ENCODE data around the gene CDK14.
"Not testable (repeated sequence)": the region's sequence is repeated elsewhere in the genome, so short reads cannot be mapped to it uniquely, and the experiment has no call there.

Gene CDK14

DNA sequence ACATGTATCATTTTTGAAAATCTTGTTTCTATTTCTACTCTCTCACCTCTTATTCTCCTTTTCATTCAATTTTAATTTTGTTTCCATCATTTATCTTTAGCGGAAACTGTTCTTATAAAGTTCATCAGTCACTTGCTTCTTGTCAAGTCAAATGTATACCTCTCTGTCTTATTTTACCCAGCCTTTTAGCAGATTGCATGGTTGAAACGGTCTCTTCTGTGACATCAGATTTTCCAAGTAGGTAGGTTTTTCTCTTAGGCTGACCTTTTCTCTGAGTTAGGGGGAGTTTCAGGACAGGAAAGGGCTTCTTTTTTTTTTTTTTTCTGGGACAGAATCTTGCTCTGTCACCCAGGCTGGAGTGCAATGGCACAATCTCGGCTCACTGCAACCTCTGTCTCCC, 195.5 kb downstream of the CDK14 start:
- Histone ChIP-seq H3K4me3 (ENCODE audit: low read depth, low read length) (no peak overlapping the region), H3K36me3 (ENCODE audit: control insufficient read depth, insufficient read depth, low read length) (peaks cover 4% of the 10 kb centered on the region; the same call in 1 of the 2 replicates), H3K9ac (ENCODE audit: low read depth, low read length) (no peak overlapping the region), H3K27me3 (ENCODE audit: control insufficient read depth, insufficient read depth, low read length) (no peaks in the 10 kb centered on the region), H3K27ac (ENCODE audit: low read depth, low read length) (no peak overlapping the region), H3K9me3 (ENCODE audit: control insufficient read depth, insufficient read depth, low read length) (peaks cover 13% of the 10 kb centered on the region), H3K4me1 (ENCODE audit: control insufficient read depth, insufficient read depth, low read length) (no peaks in the 10 kb centered on the region)

DNA sequence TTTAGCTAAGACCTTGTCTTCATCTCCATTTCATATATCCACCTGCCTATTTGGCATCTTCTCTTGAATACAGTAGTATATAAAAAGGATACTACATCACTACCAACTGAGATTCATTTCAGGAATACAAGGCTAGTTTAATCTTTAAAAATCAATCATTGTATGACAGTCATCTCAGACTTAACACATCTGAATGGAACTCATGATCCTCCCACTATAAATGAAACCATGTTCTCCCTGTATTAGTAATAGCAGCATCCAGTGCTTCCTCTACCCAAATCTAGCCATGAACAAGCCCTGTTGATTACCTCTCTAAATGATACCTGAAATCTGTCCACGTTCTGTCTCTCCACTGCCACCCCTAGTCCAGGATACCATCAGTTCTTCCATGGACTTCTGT, 196.2 kb downstream of the CDK14 start:
- no peak overlapping the region for H3K4me3 ChIP-seq (ENCODE audit: low read depth, low read length)
- H3K36me3 ChIP-seq (ENCODE audit: control insufficient read depth, insufficient read depth, low read length), result peaks cover 4% of the 10 kb centered on the region; the same call in 1 of the 2 replicates
- no peaks in the 10 kb centered on the region for H3K27me3 ChIP-seq (ENCODE audit: control insufficient read depth, insufficient read depth, low read length)
- H3K9ac ChIP-seq (ENCODE audit: low read depth, low read length), result no peak overlapping the region
- H3K27ac ChIP-seq (ENCODE audit: low read depth, low read length), result no peak overlapping the region
- H3K9me3 ChIP-seq (ENCODE audit: control insufficient read depth, insufficient read depth, low read length), result peaks cover 13% of the 10 kb centered on the region
- no peaks in the 10 kb centered on the region for H3K4me1 ChIP-seq (ENCODE audit: control insufficient read depth, insufficient read depth, low read length)

DNA sequence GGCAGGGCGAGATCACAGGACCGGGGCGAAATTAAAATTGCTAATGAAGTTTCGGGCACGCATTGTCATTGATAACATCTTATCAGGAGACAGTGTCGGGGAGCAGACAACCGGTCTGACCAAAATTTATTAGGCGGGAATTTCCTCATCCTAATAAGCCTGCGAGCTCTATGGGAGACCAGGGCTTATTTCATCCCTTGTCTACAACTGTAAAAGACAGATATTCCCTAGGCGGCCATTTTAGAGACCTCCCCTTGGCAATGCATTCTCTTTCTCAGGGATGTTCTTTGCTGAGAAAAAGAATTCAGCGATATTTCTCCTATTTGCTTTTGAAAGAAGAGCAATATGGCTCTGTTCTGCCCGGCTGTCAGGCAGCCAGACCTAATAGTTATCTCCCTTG, 198.1 kb downstream of the CDK14 start:
- not testable (repeated sequence) for H3K27me3 ChIP-seq (ENCODE audit: control insufficient read depth, insufficient read depth, low read length); H3K4me1 ChIP-seq (ENCODE audit: control insufficient read depth, insufficient read depth, low read length); H3K4me3 ChIP-seq (ENCODE audit: low read depth, low read length); H3K9ac ChIP-seq (ENCODE audit: low read depth, low read length); H3K36me3 ChIP-seq (ENCODE audit: control insufficient read depth, insufficient read depth, low read length); H3K27ac ChIP-seq (ENCODE audit: low read depth, low read length)
- H3K9me3 ChIP-seq (ENCODE audit: control insufficient read depth, insufficient read depth, low read length), result peaks cover 13% of the 10 kb centered on the region

DNA sequence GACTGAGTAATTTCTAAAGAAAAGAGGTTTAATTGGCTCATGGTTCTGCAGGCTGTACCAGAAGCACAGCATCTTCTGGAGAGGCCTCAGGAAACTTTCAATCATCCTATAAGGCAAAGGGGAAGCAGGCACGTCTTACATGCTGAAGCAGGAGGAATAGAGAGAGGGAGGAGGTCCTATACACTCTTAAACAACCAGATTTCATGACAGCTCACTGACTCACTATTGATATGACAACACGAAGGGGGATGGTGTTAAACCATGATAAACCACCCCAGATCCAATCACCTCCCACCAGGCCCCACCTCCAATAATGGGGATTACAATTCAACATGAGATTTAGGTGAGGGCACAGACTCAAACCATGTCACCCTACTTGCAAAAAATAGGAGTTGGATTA, 201.5 kb downstream of the CDK14 start:
- H3K36me3 ChIP-seq (ENCODE audit: control insufficient read depth, insufficient read depth, low read length), result no peaks in the 10 kb centered on the region
- H3K9ac ChIP-seq (ENCODE audit: low read depth, low read length), result no peak overlapping the region
- peaks cover 10% of the 10 kb centered on the region for H3K9me3 ChIP-seq (ENCODE audit: control insufficient read depth, insufficient read depth, low read length)
- H3K4me1 ChIP-seq (ENCODE audit: control insufficient read depth, insufficient read depth, low read length), result no peaks in the 10 kb centered on the region
- H3K4me3 ChIP-seq (ENCODE audit: low read depth, low read length), result no peak overlapping the region
- H3K27me3 ChIP-seq (ENCODE audit: control insufficient read depth, insufficient read depth, low read length), result no peaks in the 10 kb centered on the region
- H3K27ac ChIP-seq (ENCODE audit: low read depth, low read length), result no peak overlapping the region

DNA sequence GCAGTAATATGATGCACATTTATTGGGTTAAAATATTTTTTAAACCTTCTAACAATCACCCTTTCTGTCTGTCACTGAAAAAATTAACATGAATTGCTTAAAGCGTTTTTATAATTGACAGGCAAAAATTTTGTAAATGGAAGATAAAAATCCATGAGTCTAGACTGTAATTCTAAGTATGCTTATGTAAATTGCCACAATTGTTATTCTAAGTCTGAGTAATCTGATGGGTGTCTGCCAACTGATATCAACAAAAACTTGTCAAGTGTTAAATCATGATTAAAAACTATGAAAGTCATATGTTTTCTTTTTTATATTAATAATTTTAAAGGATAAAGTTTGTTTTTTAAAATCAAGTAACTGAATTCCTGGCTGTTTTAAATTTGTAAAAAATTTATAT, 208.2 kb downstream of the CDK14 start:
- no peak overlapping the region for H3K4me3 ChIP-seq (ENCODE audit: low read depth, low read length)
- H3K27me3 ChIP-seq (ENCODE audit: control insufficient read depth, insufficient read depth, low read length), result no peaks in the 10 kb centered on the region
- peaks cover 17% of the 10 kb centered on the region for H3K9me3 ChIP-seq (ENCODE audit: control insufficient read depth, insufficient read depth, low read length)
- no peaks in the 10 kb centered on the region for H3K36me3 ChIP-seq (ENCODE audit: control insufficient read depth, insufficient read depth, low read length)
- H3K9ac ChIP-seq (ENCODE audit: low read depth, low read length), result no peak overlapping the region
- no peaks in the 10 kb centered on the region for H3K4me1 ChIP-seq (ENCODE audit: control insufficient read depth, insufficient read depth, low read length)
- no peak overlapping the region for H3K27ac ChIP-seq (ENCODE audit: low read depth, low read length)

DNA sequence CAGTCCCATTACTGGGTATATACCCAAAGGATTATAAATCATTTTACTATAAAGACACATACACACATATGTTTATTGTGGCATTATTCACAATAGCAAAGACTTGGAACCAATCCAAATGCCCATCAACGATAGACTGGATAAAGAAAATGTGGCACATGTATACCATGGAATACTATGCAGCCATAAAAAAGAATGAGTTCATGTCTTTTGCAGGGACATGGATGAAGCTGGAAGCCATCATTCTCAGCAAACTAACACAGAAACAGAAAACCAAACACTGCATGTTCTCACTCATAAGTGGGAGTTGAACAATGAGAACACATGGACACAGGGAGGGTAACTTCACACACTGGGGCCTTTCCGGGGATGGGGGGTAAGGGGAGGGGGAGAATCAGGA, 219.4 kb downstream of the CDK14 start:
- H3K4me3 ChIP-seq (ENCODE audit: low read depth, low read length); H3K9me3 ChIP-seq (ENCODE audit: control insufficient read depth, insufficient read depth, low read length); H3K27me3 ChIP-seq (ENCODE audit: control insufficient read depth, insufficient read depth, low read length); H3K27ac ChIP-seq (ENCODE audit: low read depth, low read length); H3K9ac ChIP-seq (ENCODE audit: low read depth, low read length); H3K36me3 ChIP-seq (ENCODE audit: control insufficient read depth, insufficient read depth, low read length): not testable (repeated sequence)
- peaks cover 13% of the 10 kb centered on the region for H3K4me1 ChIP-seq (ENCODE audit: control insufficient read depth, insufficient read depth, low read length)

DNA sequence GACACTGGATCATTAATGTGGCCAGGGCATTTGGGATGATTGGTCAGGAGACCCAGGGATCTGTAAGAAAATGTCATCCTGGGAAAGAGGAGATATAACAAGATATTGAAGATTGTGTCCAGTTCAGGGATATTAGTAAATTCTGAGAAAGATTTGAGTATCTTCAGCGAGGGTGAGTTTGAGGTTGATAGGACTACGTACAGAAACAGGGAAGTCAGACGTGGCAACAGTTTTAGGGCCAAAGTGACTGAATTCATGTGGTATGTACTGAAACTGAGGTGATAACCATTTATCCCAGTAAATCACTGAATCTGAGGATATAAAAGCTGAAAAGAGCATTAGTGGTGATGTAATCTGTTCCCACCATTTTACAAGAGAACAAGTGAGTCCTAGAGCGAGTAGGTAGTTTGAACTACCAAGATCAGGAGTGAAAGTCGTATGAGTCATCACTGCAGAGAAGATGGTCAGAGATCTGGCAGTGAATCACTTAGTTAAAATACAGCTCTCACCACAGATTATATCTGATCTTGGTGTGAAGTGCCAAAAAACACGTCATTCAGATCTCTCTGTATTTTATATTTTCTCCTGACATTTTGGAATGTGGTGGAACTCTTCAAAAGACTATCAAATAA, 220.5 kb downstream of the CDK14 start:
- Histone ChIP-seq H3K27ac (ENCODE audit: low read depth, low read length) (no peak overlapping the region), H3K36me3 (ENCODE audit: control insufficient read depth, insufficient read depth, low read length) (no peaks in the 10 kb centered on the region), H3K4me1 (ENCODE audit: control insufficient read depth, insufficient read depth, low read length) (peaks cover 13% of the 10 kb centered on the region), H3K27me3 (ENCODE audit: control insufficient read depth, insufficient read depth, low read length) (no peaks in the 10 kb centered on the region), H3K9ac (ENCODE audit: low read depth, low read length) (no peak overlapping the region), H3K9me3 (ENCODE audit: control insufficient read depth, insufficient read depth, low read length) (no peaks in the 10 kb centered on the region), H3K4me3 (ENCODE audit: low read depth, low read length) (no peak overlapping the region)

DNA sequence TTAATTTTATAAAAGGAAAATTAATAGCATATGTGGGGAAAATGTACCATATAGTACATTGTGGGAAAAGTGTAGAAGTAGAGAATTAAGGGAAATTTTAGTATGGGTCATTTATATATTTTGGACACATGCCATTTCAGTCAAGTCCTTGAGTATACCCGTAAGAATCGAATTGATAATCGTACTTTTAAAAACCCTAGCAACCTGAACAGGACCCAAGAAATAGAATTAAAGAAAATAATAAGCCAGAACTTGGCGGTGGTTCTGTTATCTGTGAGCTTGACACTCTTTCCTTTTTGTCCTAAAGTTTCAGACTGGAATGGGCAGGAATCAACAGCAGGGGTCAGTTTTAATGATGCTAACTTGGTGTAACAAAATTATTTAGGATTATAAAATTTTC, 221.0 kb downstream of the CDK14 start:
- no peaks in the 10 kb centered on the region for H3K9me3 ChIP-seq (ENCODE audit: control insufficient read depth, insufficient read depth, low read length)
- no peaks in the 10 kb centered on the region for H3K36me3 ChIP-seq (ENCODE audit: control insufficient read depth, insufficient read depth, low read length)
- no peak overlapping the region for H3K27ac ChIP-seq (ENCODE audit: low read depth, low read length)
- H3K27me3 ChIP-seq (ENCODE audit: control insufficient read depth, insufficient read depth, low read length), result no peaks in the 10 kb centered on the region
- H3K4me3 ChIP-seq (ENCODE audit: low read depth, low read length), result no peak overlapping the region
- H3K4me1 ChIP-seq (ENCODE audit: control insufficient read depth, insufficient read depth, low read length), result peaks cover 13% of the 10 kb centered on the region
- H3K9ac ChIP-seq (ENCODE audit: low read depth, low read length), result no peak overlapping the region

DNA sequence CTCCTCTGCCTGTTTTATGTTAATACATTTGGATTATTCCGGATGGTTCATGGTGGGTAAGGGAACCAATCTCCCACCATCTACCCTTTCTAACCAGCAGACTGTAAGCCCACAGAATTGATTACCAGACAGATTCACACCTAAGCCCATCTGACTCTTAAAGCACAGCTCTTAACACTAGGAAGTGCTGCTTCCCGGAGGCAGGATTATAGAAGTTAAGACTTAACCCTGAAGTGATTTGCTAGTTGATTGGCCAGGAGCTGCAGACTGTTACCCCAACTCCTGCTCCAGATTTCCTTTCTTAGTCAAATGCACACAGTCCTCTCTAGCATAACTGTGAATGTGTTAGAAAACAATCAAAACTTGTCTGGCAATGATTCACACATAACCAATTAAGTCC, 221.7 kb downstream of the CDK14 start:
- Histone ChIP-seq H3K4me3 (ENCODE audit: low read depth, low read length) (no peak overlapping the region), H3K9ac (ENCODE audit: low read depth, low read length) (no peak overlapping the region), H3K4me1 (ENCODE audit: control insufficient read depth, insufficient read depth, low read length) (peaks cover 13% of the 10 kb centered on the region), H3K27me3 (ENCODE audit: control insufficient read depth, insufficient read depth, low read length) (no peaks in the 10 kb centered on the region), H3K36me3 (ENCODE audit: control insufficient read depth, insufficient read depth, low read length) (no peaks in the 10 kb centered on the region), H3K9me3 (ENCODE audit: control insufficient read depth, insufficient read depth, low read length) (no peaks in the 10 kb centered on the region), H3K27ac (ENCODE audit: low read depth, low read length) (no peak overlapping the region)

DNA sequence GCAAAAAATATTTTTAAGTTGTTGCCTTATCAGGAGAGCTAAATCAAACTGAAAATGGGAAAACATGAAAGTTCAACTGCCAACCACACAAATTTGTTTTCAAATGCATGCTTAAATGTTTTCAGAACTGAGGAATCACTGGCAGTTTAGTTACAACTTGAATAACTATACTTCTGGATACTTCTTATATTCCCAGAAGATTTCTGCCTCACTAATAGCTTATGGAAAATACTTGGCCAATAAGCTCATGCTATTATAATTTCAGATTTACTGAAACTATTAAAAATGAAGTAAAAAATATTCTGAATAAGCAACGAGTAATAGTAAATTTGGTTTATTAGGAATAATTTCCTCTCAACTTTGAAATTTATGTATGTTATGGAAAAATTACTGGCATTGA, 222.2 kb downstream of the CDK14 start:
- Histone ChIP-seq H3K27ac (ENCODE audit: low read depth, low read length) (no peak overlapping the region), H3K4me3 (ENCODE audit: low read depth, low read length) (no peak overlapping the region), H3K27me3 (ENCODE audit: control insufficient read depth, insufficient read depth, low read length) (no peaks in the 10 kb centered on the region), H3K36me3 (ENCODE audit: control insufficient read depth, insufficient read depth, low read length) (no peaks in the 10 kb centered on the region), H3K4me1 (ENCODE audit: control insufficient read depth, insufficient read depth, low read length) (peaks cover 13% of the 10 kb centered on the region), H3K9me3 (ENCODE audit: control insufficient read depth, insufficient read depth, low read length) (no peaks in the 10 kb centered on the region), H3K9ac (ENCODE audit: low read depth, low read length) (no peak overlapping the region)

DNA sequence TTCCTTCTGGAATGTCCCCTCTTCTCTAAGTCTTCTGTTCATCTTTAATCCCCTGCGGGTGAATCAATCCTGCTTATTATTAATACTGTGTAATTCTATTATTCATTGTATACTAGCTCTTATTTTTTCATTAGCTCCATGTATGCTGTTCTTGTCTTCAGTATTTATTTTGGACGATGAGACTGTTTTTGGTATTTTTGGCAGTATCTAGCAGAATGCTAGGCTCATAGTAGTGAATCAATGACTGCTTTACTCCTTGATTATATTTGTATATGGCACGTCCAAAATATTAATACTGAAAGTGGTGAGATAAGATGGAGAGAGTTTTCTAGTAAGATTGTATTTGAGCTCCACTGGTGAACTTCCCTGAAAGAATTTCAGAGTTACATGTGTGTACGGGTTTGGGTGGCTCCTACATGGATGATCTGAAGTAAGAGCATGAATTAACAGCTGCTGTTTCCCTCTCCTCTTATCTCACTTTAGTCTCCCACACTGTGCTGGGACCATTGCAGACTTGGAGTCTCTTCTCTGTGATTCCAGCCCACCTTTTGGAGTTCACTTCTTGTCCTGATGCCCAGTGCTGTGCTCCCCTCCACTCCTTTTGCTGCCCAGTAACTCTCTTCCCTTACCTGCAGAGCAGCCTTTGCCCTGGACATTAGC, 226.0 kb downstream of the CDK14 start:
- Histone ChIP-seq H3K27ac (ENCODE audit: low read depth, low read length) (no peak overlapping the region), H3K36me3 (ENCODE audit: control insufficient read depth, insufficient read depth, low read length) (no peaks in the 10 kb centered on the region), H3K9me3 (ENCODE audit: control insufficient read depth, insufficient read depth, low read length) (no peaks in the 10 kb centered on the region), H3K9ac (ENCODE audit: low read depth, low read length) (no peak overlapping the region), H3K27me3 (ENCODE audit: control insufficient read depth, insufficient read depth, low read length) (no peaks in the 10 kb centered on the region), H3K4me1 (ENCODE audit: control insufficient read depth, insufficient read depth, low read length) (peaks cover 9% of the 10 kb centered on the region), H3K4me3 (ENCODE audit: low read depth, low read length) (no peak overlapping the region)

All from HUES48 (cell line).